ENCODE data around the gene MAGI1.
"Not testable (repeated sequence)": the region's sequence is repeated elsewhere in the genome, so short reads cannot be mapped to it uniquely, and the experiment has no call there.

The MAGI1 gene

DNA sequence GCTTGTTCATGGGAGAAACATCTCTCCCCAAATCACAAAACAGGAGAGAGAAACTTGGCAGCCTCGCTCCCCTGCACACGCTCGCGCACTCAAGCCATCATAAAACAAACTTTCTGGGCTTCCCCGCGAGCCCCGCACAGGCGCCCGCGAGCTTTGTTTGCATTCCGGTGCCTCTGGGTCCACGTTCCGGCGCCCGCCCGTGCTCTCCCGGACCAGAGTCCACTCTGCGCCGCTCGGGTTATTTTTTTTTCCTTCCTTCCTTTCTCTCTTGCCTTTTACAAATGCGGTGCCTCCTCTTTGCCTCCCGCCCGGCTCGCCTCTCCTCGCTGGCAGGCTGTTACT is 363 bp downstream of the MAGI1 start:
- peak in 1 of 3 donors; percentile 10 for DNase-seq

DNA sequence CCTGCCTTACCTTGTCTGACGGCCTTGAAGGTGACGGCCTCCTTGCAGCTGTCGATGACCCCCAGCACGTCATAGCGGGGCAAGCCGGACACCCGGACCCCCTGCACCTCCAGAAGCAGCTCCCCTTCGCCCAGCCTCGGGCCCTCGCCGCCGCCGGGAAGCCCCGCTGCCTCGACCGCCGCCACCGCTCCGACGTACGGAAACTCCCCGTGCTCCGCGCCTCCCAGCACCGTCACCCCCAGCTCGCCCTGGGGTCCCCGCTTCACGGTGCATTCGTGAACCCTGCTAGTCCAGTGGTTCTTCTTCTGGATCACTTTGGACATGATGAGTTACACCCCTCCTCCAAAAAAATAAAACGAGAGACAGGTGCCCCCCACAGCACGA is 740 bp downstream of the MAGI1 start:
- DNase-seq = peak in 2 of 3 donors; percentile 2 to 6

DNA sequence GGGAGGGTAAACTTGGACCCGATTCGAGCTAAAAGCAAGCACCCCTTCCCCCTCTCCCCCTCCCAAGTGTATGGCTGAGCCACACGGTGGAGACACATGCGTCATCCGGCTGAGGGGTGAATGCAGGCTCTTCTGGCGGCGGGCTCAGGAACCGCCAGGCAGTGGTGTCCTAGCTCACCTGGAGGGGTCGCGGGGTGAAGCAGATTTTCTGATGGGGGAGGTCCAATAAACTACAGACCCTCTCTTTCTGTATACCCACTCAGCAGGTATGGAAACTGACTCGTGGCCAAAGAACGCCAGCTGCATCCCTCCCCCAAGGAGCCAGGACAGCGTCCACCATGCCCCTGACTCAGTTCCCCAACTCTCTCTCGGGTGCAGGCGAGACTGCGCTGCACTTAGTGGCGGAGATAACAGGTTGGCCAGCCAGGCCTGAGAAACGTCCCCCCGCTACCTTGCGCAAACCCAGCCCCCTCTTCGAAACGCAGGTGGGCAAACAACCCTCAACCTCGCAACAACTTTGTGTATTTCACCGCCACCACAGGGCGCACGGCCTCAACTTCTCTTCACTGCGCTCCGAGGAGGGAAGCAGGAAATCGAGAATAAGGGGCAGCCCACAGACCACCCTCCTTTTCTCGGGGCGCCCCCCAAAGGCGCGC is 1.3 kb downstream of the MAGI1 start:
- DNase-seq = no peak

DNA sequence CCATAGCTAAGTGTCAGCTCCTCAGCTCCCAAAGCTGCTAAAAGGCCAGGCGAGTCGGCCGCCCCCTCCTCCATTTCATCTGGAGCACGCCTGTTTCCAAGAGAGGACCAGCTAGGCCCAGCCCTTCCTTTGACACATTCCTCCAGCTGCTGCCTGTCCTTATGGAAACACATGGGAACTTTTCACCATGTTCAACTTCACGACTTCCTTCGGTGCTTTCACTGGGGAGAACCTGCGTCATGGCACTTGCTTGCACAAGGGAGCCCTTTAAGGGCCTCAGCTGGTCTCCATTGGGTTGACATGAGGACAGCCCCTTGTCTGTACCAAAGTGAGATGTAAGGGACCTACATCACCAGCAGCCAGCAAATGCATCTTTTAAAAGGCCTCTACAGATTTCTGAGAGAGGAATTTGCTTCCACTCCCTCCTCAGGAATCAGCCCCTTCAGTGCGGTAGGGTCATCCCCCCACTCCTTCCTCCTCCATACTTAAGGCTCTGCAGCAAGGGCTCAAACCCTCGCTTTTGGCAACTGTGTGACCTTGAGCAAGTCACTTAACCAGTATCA is 2.1 kb downstream of the MAGI1 start:
- no peak for DNase-seq

DNA sequence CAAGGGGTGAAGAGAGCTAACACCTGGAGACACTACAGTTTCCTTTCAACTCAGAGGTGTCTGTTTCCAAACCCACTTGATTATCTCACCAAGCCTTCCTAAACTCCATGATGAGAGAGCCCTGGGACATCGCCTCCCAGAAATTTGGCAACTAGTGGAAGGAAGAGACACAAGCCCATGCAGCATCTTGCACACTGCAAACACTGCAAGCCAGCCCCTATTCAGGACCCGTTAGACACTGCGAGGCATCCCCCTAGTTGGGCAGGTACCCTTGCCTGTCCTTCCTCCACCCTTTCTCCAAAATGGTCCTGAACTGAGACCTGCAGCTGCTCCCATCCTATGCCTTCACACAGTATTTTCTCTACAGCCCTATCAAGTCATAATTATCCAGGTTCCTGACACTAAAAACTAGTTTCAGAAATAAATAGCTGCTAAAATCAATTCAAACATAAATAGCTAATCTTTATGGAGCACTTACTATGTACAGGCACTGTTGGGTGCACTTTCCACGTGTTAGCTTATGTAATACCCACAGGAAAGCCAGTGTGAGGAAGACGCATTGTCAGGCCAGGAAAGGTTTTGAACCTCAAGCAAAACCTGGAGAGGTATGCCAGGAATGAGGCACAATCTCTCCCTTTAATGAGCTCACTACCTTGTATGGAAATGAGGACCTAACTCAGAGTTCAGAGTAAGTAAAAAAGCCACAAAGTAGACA is 2.8 kb downstream of the MAGI1 start:
- no peak for DNase-seq

DNA sequence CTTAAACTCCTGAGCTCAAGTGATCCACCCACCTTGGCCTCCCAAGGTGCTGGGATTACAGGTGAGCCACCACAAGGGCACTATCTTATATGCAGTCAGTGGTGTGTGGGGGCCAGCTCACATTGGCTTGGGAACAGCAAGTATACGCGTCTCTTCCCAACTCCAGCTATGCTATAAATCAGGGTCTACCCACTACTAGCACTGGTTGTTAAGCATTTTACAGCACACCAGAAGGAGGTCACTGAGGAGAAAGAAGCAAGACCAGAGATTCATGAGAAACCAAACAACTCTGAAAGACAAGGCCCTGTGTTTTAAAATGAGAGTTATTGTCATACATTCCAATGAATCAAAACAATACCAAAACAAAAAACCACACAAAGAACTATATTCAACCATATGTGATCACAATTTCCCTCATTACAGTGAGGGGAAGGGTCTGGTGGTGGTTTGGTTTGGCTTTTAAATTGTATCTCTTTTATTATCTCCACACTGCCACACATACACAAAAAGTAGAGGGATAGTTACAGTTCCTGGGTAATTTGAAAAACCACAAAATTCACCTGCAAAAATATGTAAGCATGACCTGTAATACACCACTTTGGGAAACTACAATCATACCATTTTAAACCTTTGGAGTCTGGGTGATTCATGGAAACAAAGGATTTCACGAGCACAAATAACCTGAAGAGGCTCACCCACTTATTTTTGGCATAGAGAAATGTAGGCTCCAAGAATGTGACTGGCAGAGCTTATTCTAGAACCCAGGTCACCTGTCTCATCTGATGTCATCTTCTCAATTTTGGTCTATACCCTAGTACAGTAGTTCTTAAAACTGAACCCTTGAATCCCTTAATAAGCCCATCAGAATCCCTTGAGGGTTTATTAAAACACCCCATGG is 5.2 kb downstream of the MAGI1 start:
- no peak for DNase-seq

DNA sequence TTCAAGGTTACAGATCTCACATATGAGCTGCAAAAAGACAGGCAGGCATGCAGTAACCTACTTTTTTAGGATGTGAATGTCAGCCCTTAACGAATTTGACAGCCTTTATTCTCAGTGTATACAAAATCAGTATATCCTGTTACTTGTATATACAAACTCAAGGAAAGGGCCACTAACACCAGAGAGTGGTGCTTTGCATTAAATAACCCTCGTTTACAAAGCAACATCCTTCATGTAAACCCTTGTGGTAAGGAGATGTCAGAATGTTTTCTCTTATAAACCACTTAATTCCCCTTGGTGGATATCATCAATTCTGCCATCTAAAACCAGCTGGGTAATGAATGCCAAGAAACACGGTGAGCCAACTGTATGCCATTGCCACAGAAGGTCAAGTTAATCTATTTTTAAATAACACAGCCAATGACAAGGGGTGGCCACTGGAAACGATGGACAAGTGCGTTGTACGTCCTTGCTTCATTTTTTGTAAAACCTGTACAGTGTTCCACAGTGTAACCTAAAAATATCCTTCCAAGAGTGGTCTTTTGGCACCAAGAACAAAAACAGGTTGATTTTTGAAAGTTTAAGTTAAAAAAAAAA is 7.5 kb downstream of the MAGI1 start:
- no peak for DNase-seq

DNA sequence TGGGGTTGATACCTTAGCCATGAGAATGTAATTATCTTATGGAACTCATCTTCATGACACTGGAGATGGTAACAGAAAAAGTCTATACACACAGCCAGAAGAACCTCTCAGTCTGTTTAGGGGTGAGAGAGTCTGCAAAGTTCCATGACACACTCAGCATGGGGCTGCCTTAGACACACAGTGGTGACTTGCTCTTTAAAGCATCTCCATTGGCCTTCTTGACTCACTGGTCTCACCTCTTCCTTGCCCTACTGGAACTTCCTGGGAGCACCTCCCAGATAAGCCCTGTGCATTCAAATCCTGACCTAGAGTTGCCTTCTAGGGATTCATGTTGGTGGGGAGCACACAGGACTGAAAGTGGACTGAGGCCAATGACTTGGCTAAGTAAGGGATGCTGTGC is 9.3 kb downstream of the MAGI1 start:
- no peak for DNase-seq

DNA sequence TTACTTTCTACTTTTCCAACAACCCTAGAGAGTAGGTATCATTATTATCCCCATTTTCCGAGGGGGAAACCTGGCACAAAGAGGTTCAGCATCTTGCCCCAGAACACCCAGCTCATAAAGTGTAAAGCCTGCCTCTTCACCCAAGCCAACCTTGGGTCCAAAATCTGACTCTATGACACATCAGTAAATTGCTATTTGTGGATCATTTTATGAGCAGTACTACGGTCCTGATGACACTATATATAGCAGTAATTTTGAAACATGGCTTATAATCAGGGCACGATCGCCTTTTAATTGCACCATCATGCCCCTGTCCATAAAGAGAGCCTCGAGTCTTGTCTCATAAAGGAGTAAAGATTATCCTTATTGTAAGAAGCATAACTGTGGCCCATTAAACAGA is 9.7 kb downstream of the MAGI1 start:
- DNase-seq = no peak

DNA sequence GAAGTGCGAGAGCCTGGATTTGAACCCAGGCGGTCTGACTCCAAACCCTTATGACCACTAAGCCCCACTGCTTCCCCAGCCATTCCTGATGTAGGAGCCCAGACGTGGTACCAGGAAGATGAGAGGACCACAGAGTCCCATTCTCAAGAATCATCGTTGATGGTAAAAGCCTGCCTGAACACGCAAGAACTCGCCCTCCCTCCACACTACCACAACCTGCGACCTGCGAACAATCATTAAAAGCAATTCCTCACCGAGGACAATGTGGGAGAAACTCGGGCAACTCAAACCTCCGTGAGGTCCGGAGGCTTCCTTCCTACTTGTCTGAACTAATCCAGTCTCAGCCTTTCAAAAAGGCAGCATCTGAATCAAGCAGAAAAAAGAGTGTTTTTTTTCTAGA is 10.3 kb downstream of the MAGI1 start:
- DNase-seq = no peak

DNA sequence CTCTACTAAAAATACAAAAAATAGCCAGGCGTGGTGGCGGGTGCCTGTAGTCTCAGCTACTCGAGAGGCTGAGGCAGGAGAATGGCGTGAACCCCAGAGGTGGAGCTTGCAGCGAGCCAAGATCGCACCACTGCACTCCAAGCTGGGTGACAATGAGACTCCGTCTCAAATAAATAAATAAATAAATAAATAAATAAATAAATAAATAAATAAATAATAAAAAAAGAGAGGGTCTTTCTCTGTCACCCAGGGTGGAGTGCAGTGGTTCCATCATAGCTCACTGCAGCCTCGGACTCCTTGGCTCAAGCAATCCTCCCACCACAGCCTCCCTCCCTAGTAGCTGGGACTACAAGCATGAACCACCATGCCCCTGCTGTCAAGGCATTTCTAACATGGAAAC is 11.6 kb downstream of the MAGI1 start:
- not testable (repeated sequence) for DNase-seq

DNA sequence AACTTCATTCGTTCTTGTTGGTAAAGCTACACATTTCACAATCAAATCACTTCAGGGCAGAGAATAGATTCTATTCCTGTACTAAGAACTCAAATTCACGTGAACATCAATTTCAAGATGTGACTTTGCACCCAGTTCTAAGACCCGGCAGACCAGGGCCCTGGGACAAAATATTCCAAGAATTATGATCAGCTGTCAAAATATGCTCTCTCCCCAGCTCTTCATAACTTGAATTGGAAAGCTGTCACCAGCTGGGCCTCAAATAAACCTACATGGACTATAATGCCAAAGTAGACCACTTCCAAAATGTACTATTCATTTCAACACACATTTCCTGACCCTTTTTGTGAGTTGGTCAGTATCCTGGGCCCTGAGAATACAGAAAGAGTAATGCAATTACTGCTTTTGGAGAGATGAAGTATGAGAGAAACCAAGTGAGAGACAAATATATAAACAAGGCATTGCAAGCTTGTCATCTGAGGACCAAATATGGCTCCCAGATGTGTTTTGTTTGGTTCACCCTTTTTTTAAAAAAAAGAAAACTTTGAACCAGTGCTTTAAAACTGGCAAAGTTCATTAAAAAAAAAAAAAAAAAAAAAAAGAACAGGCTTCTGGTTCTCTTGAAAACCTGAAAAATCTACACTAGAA is 14.9 kb downstream of the MAGI1 start:
- no peak for DNase-seq

DNA sequence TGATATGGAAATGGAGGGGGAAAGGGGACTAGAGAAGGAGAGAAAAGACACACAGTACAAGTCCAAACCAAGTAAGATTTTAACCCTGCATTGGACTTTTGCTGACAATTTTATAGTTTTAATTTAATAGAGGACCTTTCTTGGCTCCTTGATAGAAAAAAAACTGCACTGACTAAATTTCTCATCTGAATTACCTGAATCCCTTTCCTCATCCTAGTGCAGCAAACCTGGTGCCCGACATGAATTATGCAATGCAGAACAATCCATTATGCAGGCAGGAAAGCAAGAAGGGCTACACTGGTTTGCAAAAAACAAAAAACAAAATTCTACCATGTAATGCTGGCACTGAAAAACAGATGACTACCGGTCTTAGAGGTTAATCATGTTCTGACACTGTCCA is 15.5 kb downstream of the MAGI1 start:
- no peak for DNase-seq

DNA sequence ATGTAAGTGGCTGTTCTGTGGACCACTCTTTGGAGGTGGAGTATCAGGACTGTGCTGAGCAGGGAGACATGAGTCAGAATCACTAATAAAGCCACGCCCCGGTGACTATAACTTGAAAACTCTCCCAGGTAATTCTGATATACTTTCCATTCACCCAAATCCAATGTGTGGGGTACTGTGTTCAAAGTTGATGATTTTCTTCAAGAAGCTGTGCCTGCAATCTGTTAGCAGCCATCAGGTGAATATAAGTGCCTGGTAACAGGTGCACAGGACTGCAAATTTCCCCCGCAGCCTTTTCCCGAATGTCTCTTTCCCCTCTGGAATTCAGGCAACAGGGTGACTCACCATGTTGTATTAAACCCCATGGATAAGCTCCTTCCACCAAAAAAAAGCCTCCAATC is 17.0 kb downstream of the MAGI1 start:
- DNase-seq = no peak

DNA sequence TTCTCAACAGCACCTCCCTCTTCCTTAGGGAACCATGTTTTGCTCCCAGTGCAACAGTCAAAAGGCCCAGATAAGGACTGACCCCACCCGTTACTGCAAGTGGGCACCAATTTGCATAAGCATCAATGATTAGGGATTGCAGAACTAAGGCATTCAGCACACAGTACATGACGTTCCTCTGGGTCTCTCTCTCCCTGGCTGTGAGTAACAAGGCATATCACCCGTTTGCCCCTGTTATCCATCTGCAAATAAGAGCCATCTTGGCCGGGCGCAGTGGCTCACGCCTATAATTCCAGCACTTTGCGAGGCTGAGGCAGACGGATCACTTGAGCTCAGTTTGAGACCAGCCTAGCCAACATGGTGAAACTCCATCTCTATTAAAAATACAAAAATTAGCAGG is 18.8 kb downstream of the MAGI1 start:
- DNase-seq = no peak

DNA sequence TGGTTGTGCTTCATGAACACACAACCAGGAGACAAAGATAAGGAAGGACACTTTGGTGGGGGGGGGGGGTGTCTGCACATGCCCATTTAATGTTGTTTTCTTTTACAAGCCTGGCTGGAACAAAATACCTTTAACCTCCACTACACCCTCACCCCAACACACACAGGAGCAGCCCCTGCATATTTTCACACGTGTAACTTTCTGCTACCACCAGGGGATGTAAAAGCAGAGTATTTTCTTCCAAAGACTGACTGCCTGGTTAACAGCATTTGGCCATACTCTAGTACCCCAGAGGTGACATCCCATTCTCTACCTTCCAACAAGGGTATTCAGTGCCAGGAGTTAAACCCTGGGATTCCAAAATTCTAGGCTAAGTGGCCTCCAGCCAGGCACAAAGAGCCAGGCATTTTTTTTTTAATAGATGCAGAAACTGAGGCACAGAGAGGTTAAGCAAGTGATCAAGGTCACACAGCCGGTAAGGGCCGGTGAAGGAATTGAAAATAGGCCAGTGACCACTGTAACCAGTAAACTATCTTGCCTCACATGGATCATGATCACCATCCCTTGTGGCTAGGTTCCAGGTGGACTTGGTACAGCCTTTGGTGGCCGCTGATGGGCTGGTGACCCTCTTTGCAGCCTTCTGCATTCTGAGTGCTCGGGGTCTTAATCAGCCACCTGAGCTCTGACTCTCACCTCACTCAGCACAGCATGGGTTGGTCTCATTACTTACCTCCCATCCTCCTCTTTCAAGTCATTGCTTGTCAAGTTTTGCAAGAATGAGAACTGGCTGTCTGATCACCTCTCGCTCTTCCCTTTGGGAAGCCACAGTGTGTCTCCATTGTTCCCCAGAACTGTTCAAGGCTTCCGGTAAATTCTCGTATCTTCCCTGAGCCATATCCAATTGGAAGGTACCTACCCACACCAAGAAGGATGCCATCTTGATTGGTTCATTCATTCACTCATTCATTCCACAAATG is 20.4 kb downstream of the MAGI1 start:
- no peak for DNase-seq

DNA sequence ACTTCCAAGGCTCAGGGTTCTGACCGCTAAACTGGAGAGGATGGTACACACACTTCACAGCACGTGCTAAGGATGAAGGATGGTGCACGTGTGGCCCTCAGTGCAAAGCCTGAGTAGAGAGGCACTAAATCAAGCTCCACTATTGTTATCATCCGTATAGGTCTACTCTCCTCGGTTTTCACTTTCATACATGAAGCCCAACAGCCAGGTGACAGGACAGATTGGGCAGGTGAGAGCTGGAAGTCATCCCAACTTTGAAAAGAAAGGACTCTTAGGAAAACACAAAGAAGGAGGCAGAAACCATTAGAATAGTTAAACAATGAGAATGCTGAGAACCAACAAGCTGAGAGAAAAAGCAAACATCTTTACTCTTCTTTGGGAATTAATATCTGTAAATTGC is 21.1 kb downstream of the MAGI1 start:
- no peak for DNase-seq

DNA sequence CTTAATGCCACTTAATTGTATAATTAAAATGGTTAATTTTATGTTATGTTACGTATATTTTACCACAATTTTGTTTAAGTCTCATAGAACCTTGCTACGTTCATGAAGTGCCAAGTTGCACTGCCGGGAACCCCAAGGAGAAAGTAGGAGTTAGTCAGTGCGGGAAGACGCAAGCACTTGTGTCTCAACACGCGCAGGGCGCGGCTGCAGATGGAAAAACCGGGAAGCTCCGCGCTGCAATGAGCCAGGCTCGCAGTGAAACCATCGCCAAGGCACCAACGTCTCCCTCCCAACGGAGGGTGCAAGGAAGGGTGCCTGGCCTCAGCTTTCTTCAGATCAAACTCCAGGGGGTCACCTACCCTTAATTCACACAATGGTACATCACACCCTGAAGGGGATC is 21.6 kb downstream of the MAGI1 start:
- no peak for DNase-seq

DNA sequence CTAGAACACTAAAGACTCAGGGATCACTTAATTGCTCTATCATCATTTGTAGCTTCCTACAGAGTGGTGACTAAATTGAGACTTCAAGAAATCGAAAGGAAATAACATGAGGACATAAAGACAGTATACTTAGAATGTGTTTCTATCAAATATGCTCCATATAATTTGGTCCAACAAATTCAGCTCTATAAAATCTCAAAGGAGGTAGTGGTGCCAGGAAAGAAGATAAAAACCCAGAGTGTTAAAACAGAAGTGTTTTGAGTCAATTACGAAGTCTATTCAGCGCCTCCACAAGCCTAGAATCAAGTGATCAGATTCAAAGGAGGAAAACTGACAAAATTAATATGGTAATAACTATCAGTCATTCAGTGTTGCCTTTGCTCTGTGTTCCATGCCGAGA is 22.9 kb downstream of the MAGI1 start:
- DNase-seq = no peak

DNA sequence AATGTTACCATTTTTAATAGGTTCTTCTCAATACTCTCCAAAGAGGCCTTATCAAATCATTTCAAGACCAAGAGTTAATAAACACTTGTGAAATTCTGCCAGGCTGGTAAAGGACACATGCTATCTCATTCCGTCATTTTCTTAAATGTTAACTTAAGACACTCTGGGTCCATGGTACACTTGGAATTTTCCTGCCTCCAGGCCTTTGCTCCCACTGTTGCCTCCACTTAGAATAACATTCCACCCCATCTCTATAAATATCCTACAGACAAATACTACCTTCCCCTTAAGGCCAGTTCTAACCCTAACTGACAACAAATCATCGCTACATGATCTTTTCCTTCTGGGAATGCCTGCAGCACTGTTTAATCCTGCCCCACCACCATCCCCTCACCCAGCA is 24.1 kb downstream of the MAGI1 start:
- no peak for DNase-seq

DNA sequence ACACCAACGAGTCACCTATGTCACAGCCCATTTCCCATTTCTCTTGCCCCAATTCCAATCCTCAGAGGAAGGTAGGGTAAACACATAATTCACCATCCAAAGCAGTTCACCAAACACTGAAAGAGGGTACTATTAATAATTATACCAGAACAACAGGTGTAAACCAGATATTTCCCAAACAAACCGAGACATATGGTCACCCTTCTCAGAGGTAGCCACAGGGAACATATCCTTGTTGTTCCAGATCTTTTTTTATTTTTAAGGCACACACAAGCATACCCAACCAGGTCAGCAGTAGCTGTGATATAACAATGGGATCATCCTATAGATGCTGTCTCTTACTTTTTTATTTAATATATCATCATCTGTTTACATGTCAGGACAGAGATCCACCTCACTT is 24.7 kb downstream of the MAGI1 start:
- DNase-seq = no peak

DNA sequence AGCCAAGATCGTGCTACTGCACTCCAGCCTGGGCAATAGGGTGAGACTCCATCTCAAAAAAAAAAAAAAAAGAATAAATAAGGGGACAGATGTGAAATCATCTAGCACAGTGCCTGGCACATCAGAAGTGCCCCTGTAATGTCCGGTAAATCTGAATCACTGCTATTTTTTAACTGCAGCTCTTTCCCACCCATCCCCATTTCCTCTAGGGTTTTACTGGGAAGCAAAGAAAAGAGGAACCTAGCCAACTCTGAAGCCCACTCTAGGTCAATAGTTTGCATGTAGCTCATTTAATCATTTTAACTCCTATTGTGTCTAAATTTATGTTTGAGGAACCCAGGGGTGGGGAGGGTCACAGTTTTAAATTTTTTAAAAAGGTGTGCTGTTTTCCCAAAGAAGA is 26.0 kb downstream of the MAGI1 start:
- no peak for DNase-seq
